Skeletal muscle satellite cell (primary cell): ENCODE results near the gene FTSJ1. TPM values are rescaled to one million over a fixed set of nuclear protein-coding genes. Genes with fewer than 3 reads are reported as not detected.
"Not testable (repeated sequence)": the region's sequence is repeated elsewhere in the genome, so short reads cannot be mapped to it uniquely, and the experiment has no call there.

Experiments used
- H3K27me3 ChIP-seq: 2 replicates; pipeline ENCODE4 v1.7.0; 2013; ENCODE audit warnings: low read length; ENCODE audit not compliant: control insufficient read depth, insufficient read depth
- H3K36me3 ChIP-seq: 2 replicates; pipeline ENCODE4 v1.7.0; 2013; ENCODE audit warnings: mild to moderate bottlenecking, control low read depth, low read length; ENCODE audit not compliant: insufficient read depth
- H3K4me1 ChIP-seq: 2 replicates; pipeline ENCODE4 v1.7.0; 2013; ENCODE audit warnings: low read length; ENCODE audit not compliant: control insufficient read depth, insufficient read depth
- H3K4me2 ChIP-seq: 2 replicates; pipeline ENCODE4 v1.7.0; 2013; ENCODE audit warnings: mild to moderate bottlenecking, low read length
- H3K4me3 ChIP-seq: 2 replicates; pipeline ENCODE4 v1.7.0; 2013; ENCODE audit warnings: low read length
- H3K9ac ChIP-seq: 2 replicates; pipeline ENCODE4 v1.7.0; 2013; ENCODE audit warnings: mild to moderate bottlenecking, low read depth, low read length, moderate library complexity
- H3K9me3 ChIP-seq: replicated peaks from 2 replicates; pipeline ENCODE4 v1.7.0; 2013; ENCODE audit warnings: mild to moderate bottlenecking, control low read depth, low read length
- total RNA-seq: library from RNA; depleted of rRNA; stranded (reverse); fragments of >200 nt; gene quantifications from 2 replicates; pipeline ENCODE4 v1.2.3, GENCODE V29; 2012; rRNA removed

Gene FTSJ1
- total RNA-seq = 118 and 124 TPM in 2 replicates

DNA sequence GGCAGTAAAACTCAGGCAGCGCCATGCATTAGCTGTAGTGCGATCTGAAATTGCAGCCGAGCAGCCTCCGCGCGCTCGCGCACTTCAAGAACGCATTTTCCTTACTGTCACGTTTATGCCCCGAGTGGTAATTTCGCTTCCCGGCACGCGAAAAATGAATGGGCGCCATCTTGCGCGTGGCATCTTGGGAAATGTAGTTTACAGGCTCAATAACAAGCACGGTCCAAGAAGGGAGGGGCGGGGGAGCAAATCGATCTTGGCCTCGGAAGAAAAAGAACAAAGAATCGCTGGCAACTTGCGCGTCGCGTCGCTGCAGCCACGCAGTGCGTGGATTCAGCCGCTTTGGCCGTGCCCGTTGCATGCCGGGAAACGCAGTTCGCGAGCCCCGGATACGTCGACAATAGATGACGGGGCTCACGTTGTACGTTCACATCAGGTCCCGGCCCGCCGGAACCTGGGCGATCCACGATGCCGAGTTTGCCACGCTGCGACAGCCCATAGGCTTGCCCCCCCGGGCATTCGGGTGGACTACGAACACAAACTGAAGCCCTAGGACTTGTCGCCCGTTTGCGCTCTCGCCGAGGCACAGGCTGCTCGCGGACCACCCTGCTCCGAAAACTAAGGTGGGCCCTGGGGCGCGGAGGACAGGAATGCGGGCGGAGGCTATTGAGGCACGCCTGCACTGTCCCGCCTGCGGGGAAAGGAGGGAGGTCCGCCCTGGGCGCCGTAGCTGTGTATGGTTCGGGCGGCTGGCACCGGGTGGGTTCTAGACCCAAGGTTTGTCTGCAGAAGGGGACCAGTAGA is at the start of gene FTSJ1:
Gene FTSJ1 (plus strand): TSS at position 426 of the 804 bp plus-strand sequence. CDS start 1,849 bp downstream, outside the sequence.
- H3K4me1 ChIP-seq = peaks cover 14% of the 10 kb centered on the region
- peak within 1 kb of the TSS; percentile 96 for H3K4me3 ChIP-seq
- peak within 1 kb of the TSS; percentile 99 for H3K9ac ChIP-seq
- peaks cover 23% of the 10 kb centered on the region for H3K36me3 ChIP-seq
- H3K9me3 ChIP-seq = no peaks in the 10 kb centered on the region
- no peaks in the 10 kb centered on the region for H3K27me3 ChIP-seq
- H3K4me2 ChIP-seq = peak within 1 kb of the TSS; percentile 91

GRCh38 chrX:48427027-48427716 is 48.8 kb upstream of the FTSJ1 start:
- not testable (repeated sequence) for H3K4me1 ChIP-seq, H3K4me3 ChIP-seq, H3K27me3 ChIP-seq, H3K36me3 ChIP-seq, H3K4me2 ChIP-seq, H3K9me3 ChIP-seq, H3K9ac ChIP-seq

DNA sequence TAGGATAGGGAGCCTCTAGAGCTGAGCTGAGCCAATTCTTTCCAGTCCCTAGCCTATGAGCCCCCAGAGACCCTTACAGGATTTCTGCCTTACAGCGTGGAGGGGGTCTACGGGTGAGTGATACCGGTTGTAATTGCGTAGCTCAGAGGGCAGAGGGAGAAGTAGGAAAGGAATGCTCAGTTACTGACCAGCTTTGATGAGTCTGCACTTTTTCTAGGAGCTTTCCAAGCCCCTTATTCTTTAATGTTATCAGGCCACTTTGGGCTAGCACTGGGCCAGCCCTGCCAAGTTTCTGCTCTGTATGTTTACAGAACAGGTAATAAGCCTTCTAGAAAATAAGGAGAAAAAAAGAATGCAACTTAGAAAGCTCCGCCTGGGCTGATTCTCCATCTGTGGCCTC is 46.4 kb upstream of the FTSJ1 start:
- H3K4me3 ChIP-seq, H3K9me3 ChIP-seq, H3K4me1 ChIP-seq, H3K27me3 ChIP-seq, H3K36me3 ChIP-seq, H3K9ac ChIP-seq, H3K4me2 ChIP-seq: not testable (repeated sequence)

DNA sequence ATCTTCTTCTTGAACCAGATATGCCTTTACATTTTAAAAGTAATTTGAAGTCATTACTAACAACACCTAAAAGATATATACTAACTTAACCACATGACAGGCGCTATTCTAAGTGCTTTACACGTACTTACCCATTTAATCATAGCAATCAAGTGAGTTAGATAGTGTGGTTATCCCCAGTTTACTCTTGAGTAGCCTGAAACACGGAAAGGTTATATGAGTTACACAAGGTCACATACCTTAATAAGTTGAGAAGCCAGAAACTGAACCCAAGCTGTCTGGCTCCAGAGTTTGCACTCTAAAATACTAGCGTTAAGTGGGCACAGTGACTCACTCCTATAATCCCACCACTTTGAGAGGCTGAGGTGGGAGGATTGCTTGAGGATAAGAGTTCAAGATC is 45.8 kb upstream of the FTSJ1 start:
- not testable (repeated sequence) for H3K27me3 ChIP-seq, H3K4me1 ChIP-seq, H3K4me2 ChIP-seq, H3K36me3 ChIP-seq, H3K9ac ChIP-seq, H3K9me3 ChIP-seq, H3K4me3 ChIP-seq

GRCh38 chrX:48433713-48434112 is 42.3 kb upstream of the FTSJ1 start:
- not testable (repeated sequence) for H3K4me2 ChIP-seq, H3K9me3 ChIP-seq, H3K27me3 ChIP-seq, H3K9ac ChIP-seq, H3K4me1 ChIP-seq, H3K4me3 ChIP-seq, H3K36me3 ChIP-seq

DNA sequence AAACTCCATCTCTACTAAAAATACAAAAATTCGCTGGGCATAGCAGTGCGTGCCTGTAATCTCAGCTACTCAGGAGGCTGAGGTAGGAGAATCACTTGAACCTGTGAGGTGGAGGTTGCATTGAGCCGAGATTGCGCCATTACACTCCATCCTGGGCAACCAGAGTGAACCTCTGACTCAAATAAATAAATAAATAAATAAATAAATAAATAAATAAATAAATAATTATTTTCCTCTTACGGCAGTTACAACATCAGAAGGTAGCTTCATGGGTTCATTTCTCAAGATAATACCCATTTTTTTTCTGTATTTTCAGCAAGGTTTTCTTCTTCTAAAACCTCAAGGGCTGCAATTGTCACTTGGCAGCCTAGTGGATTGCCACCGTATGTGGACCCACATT is 28.8 kb upstream of the FTSJ1 start:
- H3K4me2 ChIP-seq, H3K9me3 ChIP-seq, H3K27me3 ChIP-seq, H3K9ac ChIP-seq, H3K4me1 ChIP-seq, H3K4me3 ChIP-seq, H3K36me3 ChIP-seq: not testable (repeated sequence)

- Histone ChIP-seq H3K36me3 (no peaks in the 10 kb centered on the region), H3K4me3 (no peak overlapping the region), H3K9ac (no peak overlapping the region), H3K9me3 (no peaks in the 10 kb centered on the region), H3K27me3 (peaks cover 4% of the 10 kb centered on the region), H3K4me2 (no peak overlapping the region), H3K4me1 (no peaks in the 10 kb centered on the region)
These were observed 25.9 kb upstream of the FTSJ1 start for GRCh38 chrX:48450076-48450475.

DNA sequence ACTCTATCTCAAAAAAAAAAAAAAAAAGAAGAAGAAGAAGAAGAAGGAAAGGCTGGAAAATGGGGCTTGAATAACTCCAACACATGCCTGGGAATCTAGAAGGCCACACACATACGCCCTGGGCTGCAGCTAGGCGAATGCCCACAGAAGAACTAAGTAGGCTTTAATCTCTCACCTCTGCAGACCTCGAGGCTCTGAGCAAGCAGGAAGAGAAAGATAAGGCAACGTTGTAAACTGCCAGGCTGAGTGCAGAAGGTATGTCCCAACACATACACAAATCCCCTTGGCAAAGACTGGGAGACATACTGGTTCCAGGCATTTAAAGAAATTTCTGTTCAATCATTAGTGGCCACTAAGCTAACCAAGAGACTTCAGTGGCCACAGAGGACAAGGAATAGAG is 24.3 kb upstream of the FTSJ1 start:
- no peak overlapping the region for H3K4me3 ChIP-seq
- no peaks in the 10 kb centered on the region for H3K36me3 ChIP-seq
- H3K4me1 ChIP-seq = no peaks in the 10 kb centered on the region
- H3K9me3 ChIP-seq = no peaks in the 10 kb centered on the region
- H3K4me2 ChIP-seq = no peak overlapping the region
- peaks cover 4% of the 10 kb centered on the region for H3K27me3 ChIP-seq
- no peak overlapping the region for H3K9ac ChIP-seq

DNA sequence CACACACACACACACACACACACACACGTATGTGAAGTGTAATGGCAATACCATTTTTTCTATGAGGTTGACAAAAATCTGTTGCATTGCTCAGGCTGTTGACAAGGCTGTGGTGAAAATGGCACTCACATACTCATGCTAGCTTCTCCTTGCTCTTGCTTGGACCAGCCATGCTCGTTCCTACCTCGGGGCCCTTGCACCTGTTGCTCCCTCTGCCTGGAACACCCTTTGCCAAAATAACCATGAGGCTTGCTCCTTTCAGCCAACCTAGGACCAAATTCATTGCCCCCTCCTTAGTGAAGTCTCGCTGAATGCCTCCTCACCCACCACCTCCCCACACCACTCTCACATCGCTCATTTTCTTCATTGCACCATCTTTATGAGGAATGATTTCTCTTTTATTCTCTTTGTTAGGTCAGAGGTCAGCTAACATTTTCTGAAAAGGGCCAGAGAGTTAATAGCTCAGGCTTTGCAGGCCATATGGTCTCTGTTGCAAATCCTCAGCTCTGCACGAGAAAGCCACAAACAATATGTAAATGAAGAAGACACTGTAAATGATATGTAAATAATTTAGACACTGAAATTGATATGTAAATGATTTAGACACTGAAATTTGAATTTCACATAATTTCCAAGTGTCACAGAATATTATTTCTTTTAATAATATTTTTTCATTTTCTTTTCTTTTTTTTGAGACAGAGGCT is 19.2 kb upstream of the FTSJ1 start:
- peaks cover 1% of the 10 kb centered on the region for H3K27me3 ChIP-seq
- H3K4me2 ChIP-seq = no peak overlapping the region
- no peak overlapping the region for H3K9ac ChIP-seq
- H3K4me3 ChIP-seq = no peak overlapping the region
- H3K9me3 ChIP-seq = no peaks in the 10 kb centered on the region
- no peaks in the 10 kb centered on the region for H3K4me1 ChIP-seq
- no peaks in the 10 kb centered on the region for H3K36me3 ChIP-seq

- no peaks in the 10 kb centered on the region for H3K36me3 ChIP-seq
- no peaks in the 10 kb centered on the region for H3K27me3 ChIP-seq
- H3K4me1 ChIP-seq = no peaks in the 10 kb centered on the region
- no peaks in the 10 kb centered on the region for H3K9me3 ChIP-seq
- no peak overlapping the region for H3K4me2 ChIP-seq
- H3K4me3 ChIP-seq = no peak overlapping the region
- H3K9ac ChIP-seq = no peak overlapping the region
These were observed 17.3 kb upstream of the FTSJ1 start for GRCh38 chrX:48458711-48459110.

GRCh38 chrX:48459483-48459882 is 16.5 kb upstream of the FTSJ1 start:
- Histone ChIP-seq H3K9me3 (no peaks in the 10 kb centered on the region), H3K4me3 (no peak overlapping the region), H3K27me3 (no peaks in the 10 kb centered on the region), H3K4me1 (no peaks in the 10 kb centered on the region), H3K9ac (no peak overlapping the region), H3K36me3 (no peaks in the 10 kb centered on the region), H3K4me2 (no peak overlapping the region)
